ENCODE results near the gene PTPA.
A peak's percentile ranks its signal among the peaks of the same experiment; 100 is the strongest.
"Not testable (repeated sequence)": the region's sequence is repeated elsewhere in the genome, so short reads cannot be mapped to it uniquely, and the experiment has no call there.

PTPA gene

DNA sequence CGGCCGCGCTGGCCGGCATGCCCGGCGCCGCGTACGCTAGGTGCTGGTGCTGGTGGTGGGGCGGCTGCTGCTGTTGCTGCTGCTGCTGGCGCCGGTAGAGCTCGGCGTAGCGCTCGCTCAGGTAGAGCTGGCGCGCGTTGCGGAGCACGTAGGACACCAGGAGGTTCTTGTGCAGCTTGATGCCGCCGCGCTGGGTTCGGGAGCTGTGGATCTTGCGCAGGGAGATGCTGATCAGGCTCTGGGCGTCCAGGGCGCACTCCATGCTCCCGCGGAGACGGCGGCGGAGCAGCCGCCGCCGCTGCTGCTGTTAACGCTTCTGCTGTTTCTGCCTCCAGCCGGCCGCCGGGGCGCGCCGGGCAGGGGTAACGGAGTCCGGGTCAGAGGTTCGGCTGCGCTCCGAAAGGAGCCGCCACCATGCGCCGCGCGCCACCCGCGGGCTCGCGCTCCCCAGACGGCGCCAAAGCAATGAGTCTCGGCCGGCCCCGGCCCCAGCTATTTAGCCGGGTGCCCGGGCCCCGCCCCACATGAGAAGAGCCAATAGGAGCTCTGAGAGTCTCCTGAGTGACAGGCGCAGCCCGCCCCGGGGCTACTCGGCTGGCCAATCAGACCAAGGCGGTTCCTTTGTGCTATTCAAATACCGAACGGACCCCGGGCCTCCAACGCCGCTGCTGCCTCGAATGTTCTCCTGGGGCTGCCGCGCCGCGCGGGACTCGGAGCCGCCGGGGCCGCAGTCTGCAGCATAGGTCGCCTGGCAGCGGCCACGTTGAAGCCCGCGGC, 66.8 kb downstream of the PTPA start, which contains the start of gene IER5L:
TSS of gene IER5L (minus strand) at position 471 of the 777 bp plus-strand sequence. CDS start at position 262, 209 bp downstream.
- DNase-seq (ENCODE audit: low read depth): peak; percentile 84

DNA sequence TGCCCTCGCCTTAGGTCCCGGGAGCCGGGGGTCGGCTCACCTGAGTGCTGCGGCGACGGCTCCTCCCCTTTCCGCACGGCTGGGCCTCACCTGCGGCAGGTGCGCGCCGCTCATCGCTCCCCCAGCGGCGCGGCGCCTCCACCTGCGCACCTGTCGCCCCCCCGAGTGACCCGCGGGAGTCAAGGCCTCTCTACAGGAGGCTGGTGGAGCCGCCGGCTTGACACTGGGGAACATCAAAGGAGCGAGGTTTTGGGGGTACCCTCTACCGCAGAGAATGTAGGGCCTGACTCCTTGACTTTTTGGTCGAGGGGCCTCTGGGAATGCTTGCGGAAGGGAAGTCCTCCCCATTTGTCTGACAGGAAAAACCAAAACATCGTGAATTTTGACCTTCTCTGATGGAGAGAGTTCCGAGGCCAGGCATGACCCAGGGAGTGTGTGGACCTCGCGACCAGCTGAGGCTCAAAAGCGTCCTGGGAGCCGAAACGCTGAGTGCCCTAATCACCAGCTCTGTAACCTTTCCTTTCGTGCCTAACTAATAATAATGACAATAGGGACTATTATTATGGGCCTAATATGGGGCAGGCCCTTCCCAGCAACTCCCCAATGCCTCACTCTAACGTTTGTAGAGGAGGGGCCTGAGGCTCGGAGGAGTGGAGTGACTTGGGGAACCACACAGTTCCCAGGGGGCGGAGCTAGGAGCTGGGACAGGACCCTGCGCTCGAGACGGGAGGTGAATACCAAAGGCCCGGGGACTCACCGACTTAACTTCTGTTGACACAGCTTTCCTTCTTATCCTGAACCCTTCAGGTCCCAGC, 67.6 kb downstream of the PTPA start:
- no peak for DNase-seq (ENCODE audit: low read depth)

- DNase-seq (ENCODE audit: low read depth): no peak
Observed at GRCh38 chr9:129181246-129181645, 70.0 kb downstream of the PTPA start.

- no peak for DNase-seq (ENCODE audit: low read depth)
Observed at GRCh38 chr9:129182122-129182521, 70.9 kb downstream of the PTPA start.

DNA sequence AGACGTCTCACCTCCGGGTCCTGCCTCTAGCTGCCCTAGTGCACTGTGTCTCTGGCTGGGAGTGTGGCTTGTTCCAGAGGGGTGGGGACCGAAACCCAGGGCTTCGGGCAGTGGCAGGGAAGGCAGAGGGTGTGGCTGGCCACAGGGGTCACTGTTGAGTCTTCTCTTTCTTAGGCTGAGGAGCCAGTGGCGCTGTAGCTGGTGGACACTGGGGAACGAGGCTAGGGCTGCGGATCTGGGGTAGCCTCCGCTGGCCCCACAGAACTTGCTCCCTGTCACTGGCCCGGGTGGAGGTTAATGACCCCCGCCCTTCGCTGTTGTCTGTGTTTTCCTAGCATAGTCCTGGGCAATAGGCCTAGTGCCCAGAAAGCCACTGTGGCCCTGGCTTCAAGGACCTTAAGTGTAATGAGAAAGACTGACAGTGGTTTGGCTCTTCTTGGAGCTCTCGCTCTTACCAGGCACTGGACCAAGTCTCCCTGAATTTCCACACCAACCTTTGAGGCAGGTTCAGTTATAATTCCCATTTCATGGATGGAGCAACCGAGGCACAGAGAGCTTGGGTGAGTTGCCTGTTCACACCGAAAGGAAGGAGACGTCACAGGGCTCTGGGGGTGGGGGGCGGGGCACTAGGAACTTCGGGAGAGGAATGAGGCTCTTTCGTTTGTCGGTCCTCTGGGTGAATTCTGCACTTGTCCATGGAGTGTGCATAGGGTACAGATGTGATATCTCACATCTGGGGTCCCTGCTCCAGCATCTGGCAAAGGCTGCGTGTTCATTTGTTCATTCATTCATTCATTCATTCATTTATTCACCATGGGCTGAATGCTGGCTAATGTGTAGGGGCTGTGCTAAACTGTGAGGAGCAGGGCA, 71.6 kb downstream of the PTPA start:
- DNase-seq (ENCODE audit: low read depth): no peak

DNA sequence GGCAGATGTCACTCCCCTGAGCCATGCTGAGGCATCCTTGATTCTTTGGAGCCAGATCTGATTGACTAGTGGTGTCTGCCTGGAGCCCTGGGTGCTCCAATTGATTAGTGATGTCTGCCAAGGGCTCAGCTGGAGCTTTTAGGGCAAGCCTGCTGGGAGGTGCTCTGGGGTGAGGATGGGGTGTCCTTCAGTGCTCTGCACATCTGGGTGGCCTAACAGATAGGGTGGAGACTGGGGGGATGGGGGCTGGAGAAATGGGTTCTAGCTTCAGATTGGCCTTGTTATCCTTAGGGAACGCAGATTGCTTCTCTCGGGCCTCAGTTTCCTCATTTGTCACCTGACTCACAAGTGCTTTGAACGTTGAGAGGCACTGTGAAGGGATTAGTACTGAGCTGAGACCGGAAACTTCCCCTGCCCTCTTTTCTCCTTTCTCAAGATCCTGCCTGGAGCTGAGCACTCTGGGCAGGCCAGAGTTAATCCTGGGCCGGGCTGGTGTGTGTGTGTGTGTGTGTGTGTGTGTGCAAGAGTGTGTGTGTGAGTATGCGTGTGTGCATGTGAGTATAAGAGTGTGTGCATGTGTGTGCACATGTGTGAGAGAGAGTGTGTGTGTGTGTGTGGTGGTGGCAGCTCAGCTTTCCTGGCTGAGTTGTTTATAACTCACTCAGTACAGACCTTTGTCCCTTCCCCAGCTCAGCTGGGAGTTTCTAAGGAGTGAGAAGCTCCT, 72.4 kb downstream of the PTPA start:
- DNase-seq (ENCODE audit: low read depth): no peak

GRCh38 chr9:129184219-129184524, 73.0 kb downstream of the PTPA start:
- DNase-seq (ENCODE audit: low read depth): no peak

DNA sequence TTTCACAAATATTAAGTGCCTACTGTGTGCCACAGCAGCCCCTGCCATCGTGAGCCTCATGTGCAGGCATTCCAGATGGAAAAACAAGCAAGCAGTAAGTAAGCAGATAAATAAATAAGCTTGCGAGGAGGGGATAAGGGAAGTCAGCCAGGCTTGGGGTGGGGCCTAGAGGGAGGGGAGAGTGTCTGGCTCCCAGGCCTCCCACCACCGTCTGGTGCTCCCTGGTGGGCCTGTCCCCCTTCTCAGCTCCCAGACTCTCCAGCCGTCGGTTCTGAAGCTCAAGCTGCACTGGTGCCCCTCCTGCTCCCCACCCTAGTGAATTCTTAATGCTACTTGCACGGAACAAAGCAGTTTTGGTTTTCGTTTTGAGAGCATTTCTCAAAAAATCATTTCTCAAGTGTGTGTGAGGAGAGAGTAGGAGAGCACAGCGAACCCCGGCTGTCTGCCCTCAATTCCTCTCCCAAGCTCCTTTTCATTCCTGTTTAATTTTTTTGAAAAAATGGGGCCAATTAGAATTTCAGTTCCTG, 73.4 kb downstream of the PTPA start:
- DNase-seq (ENCODE audit: low read depth): no peak

DNA sequence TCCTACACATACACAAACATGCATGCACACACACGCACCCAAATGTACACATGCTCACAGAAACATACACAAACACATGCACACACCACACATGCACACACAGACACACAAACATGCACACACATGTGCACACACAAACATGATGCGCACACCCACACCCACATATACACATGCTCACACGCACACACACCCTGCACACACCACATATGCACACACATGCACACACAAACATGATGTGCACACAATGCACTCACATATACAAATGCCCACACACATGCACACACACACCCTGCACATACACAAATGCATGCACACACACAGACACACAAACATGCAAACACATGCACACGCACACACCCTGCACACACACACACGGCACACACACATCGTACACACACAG, 74.2 kb downstream of the PTPA start:
- no peak for DNase-seq (ENCODE audit: low read depth)

DNA sequence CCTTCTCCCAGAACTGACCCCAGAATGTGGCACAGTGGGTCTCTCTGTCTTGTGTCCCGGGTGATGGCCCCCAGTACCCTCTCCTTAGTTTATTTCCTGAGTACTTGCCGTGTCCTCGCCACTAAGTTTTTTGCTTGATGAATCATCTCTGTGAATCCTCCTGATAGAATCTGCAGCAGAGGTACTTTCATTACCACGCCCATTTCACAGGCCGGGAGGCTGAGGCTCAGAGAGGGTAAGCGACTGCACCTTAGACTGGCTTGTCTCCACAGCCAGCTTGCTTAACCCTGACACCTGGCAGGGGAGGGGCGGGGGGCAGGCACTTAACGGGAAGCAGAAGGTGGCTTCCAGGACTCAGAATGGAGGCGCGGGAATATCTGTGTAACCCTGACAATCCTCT, 74.8 kb downstream of the PTPA start:
- no peak for DNase-seq (ENCODE audit: low read depth)

GRCh38 chr9:129187042-129187441, 75.8 kb downstream of the PTPA start:
- no peak for DNase-seq (ENCODE audit: low read depth)

DNA sequence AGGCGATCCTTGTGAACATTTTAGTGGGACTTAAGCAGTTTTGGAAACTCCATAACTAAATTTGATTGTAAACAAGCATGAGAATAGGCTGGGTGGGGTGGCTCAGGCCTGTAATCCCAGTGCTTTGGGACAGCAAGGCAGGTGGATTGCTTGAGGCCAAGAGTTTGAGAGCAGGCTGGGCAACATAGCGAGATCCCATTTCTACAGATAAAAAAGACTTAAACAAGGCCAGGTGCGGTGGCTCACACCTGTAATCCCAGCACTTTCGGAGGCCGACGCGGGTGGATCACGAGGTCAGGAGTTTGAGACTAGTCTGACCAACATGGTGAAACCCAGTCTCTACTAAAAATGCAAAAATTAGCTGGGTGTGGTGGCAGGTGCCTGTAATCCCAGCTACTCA, 78.8 kb downstream of the PTPA start:
- DNase-seq (ENCODE audit: low read depth): not testable (repeated sequence)

DNA sequence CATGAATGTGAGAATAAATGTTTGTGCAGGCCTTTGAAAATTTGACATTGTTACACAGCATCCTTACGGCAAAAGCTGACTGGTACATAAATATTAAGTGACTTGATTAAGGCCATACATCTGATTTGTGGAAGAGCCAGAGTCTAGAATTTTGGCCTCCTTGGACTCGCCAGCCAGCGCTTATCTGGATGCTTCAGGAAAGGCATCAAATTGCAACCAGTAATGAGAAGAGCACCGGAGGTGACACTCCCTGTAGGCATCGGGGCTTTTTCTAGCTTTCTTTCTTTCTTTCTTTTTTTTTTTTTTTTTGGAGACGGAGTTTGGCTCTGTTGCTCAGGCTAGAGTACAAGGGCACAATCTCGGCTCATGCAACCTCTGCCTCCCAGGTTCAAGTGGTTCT, 80.0 kb downstream of the PTPA start:
- DNase-seq (ENCODE audit: low read depth): no peak

DNA sequence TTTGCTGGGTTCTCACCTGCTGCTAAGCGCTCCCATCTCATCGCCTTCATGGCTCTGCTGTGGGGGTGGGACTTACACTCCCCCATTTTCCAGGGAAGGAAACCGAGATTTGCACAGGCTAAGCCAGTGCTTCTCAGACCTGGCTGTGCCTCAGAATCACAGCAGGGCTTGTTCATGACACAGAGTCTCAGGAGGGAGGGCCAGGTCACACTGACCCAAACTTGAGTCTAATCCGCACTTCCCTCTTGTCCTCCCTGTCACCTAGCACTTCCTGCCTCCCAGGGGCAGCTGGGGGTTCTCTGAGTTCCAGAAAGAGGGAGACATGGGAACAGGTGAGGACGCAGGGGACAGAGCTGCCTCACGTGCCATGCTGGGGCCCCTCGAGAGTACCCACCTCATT, 82.4 kb downstream of the PTPA start:
- no peak for DNase-seq (ENCODE audit: low read depth)

DNA sequence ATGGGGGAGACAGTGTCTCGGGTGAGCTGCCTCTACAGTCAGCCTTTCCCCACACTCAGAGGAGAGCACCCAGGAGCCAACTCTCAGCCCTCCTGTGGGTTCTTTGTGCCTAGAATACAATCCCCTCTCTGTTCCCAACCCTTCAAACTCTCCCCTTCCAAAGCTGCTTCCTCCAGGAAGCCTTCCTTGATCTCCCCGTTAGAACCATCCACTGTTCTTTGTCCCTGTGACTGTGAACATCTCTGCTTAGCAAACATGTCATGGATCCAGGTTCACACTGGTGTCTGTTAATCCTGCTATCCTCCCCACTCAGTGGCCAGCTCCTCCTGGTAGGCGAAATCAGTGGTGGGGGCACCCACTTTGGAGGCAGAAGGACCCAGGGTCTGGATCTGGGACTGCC, 83.0 kb downstream of the PTPA start:
- DNase-seq (ENCODE audit: low read depth): no peak

- DNase-seq (ENCODE audit: low read depth): no peak
Observed at GRCh38 chr9:129195606-129196005, 84.4 kb downstream of the PTPA start.

GRCh38 chr9:129197045-129197444, 85.8 kb downstream of the PTPA start:
- not testable (repeated sequence) for DNase-seq (ENCODE audit: low read depth)

GRCh38 chr9:129197978-129198318, 86.7 kb downstream of the PTPA start:
- no peak for DNase-seq (ENCODE audit: low read depth)
